GM23338 (cell line): ENCODE measurements around the gene TRHDE. TPM values are rescaled to one million over a fixed set of nuclear protein-coding genes. Genes with fewer than 3 reads are reported as not detected.

Source experiments
- ATAC-seq: fragments of 200-7000 bp; cut with Tn5 transposase; 3 replicates; pipeline ENCODE4 v1.9.1; 2020
- DNase-seq: peaks from one replicate; pipeline ENCODE4 v3.0.0-alpha.2; 2015; ENCODE audit warnings: low spot score
- H2AFZ ChIP-seq: fragments of 200-600 bp; sonication (generic); 2 replicates; pipeline ENCODE4 v1.8.0; 2016; ENCODE audit warnings: antibody characterized with exemption, mild to moderate bottlenecking, moderate library complexity
- H3F3A ChIP-seq: fragments of 200-600 bp; sonication (generic); replicated peaks from 2 replicates; pipeline ENCODE4 v1.8.0; 2017; ENCODE audit warnings: antibody characterized with exemption, mixed run types, low read depth
- H3K27ac ChIP-seq: fragments of 200-600 bp; sonication (generic); 2 replicates; pipeline ENCODE4 v1.6.1; 2016; ENCODE audit warnings: low read depth
- H3K27me3 ChIP-seq: fragments of 200-600 bp; sonication (generic); 2 replicates; pipeline ENCODE4 v1.8.0; 2016; ENCODE audit warnings: mild to moderate bottlenecking, mixed run types, moderate library complexity; ENCODE audit not compliant: insufficient read depth
- H3K36me3 ChIP-seq: fragments of 200-600 bp; sonication (generic); 2 replicates; pipeline ENCODE4 v1.8.0; 2016; ENCODE audit warnings: mild to moderate bottlenecking; ENCODE audit not compliant: insufficient read depth
- H3K4me1 ChIP-seq: fragments of 200-600 bp; sonication (generic); 2 replicates; pipeline ENCODE4 v1.8.0; 2016; ENCODE audit warnings: mild to moderate bottlenecking, moderate library complexity; ENCODE audit not compliant: insufficient read depth
- H3K4me2 ChIP-seq: fragments of 200-600 bp; sonication (generic); 2 replicates; pipeline ENCODE4 v1.7.1; 2017; ENCODE audit warnings: mixed run types
- H3K4me3 ChIP-seq: fragments of 200-600 bp; sonication (generic); 2 replicates; pipeline ENCODE4 v1.6.1; 2016; ENCODE audit warnings: mixed run types
- H3K79me2 ChIP-seq: fragments of 200-600 bp; sonication (generic); replicated peaks from 2 replicates; pipeline ENCODE4 v1.8.0; 2017; ENCODE audit warnings: mild to moderate bottlenecking; ENCODE audit not compliant: insufficient read depth
- H3K9me2 ChIP-seq: fragments of 200-600 bp; sonication (generic); 2 replicates; pipeline ENCODE4 v1.8.0; 2017; ENCODE audit not compliant: insufficient read depth
- H4K20me1 ChIP-seq: fragments of 200-600 bp; sonication (generic); replicated peaks from 2 replicates; pipeline ENCODE4 v1.8.0; 2017; ENCODE audit warnings: mild to moderate bottlenecking; ENCODE audit not compliant: insufficient read depth
- H3K27ac Mint-ChIP-seq: 2 replicates; pipeline ENCODE4 v1.8.0; 2020; ENCODE audit warnings: inconsistent platforms, mild to moderate bottlenecking, moderate library complexity, mixed read lengths
- H3K27me3 Mint-ChIP-seq: 3 replicates; pipeline ENCODE4 v1.8.0; 2022; ENCODE audit warnings: low read depth, mild to moderate bottlenecking, moderate library complexity, mixed read lengths, inconsistent platforms; ENCODE audit not compliant: insufficient read depth, poor library complexity
- H3K36me3 Mint-ChIP-seq: 3 replicates; pipeline ENCODE4 v1.8.0; 2021; ENCODE audit warnings: low read depth, mild to moderate bottlenecking, inconsistent platforms, moderate library complexity, mixed read lengths
- H3K4me1 Mint-ChIP-seq: 3 replicates; pipeline ENCODE4 v1.8.0; 2020; ENCODE audit warnings: mild to moderate bottlenecking, inconsistent platforms, mixed read lengths
- H3K4me3 Mint-ChIP-seq: 3 replicates; pipeline ENCODE4 v1.8.0; 2021; ENCODE audit warnings: moderate library complexity, mild to moderate bottlenecking, inconsistent platforms, mixed read lengths
- H3K9me3 Mint-ChIP-seq: 3 replicates; pipeline ENCODE4 v1.8.0; 2020; ENCODE audit warnings: moderate library complexity, mild to moderate bottlenecking, inconsistent platforms, mixed read lengths
- CREB1 ChIP-seq: fragments of 250-450 bp; sonication (Bioruptor Pico); IDR thresholded peaks from 2 replicates; pipeline ENCODE4 v1.5.0; 2020; ENCODE audit warnings: low read depth, mild to moderate bottlenecking, moderate library complexity
- EZH2 ChIP-seq: fragments of 200-600 bp; sonication (generic); IDR thresholded peaks from one replicate; pipeline ENCODE4 v1.8.0; 2017; ENCODE audit warnings: antibody characterized with exemption, mild to moderate bottlenecking, low read depth; ENCODE audit not compliant: unreplicated experiment
- EZH2phosphoT487 ChIP-seq: fragments of 200-600 bp; sonication (generic); IDR thresholded peaks from one replicate; pipeline ENCODE4 v1.8.1; 2018; ENCODE audit warnings: antibody characterized with exemption; ENCODE audit not compliant: unreplicated experiment
- JUNB ChIP-seq: IDR thresholded peaks from one replicate; pipeline ENCODE4 v1.6.1; 2016; ENCODE audit warnings: antibody characterized with exemption; ENCODE audit not compliant: unreplicated experiment
- POLR2AphosphoS5 ChIP-seq: IDR thresholded peaks from 2 replicates; pipeline ENCODE4 v1.6.1; 2016; ENCODE audit warnings: antibody characterized with exemption, low read depth
- STAT1 ChIP-seq: IDR thresholded peaks from one replicate; pipeline ENCODE4 v1.6.1; 2016; ENCODE audit warnings: antibody characterized with exemption; ENCODE audit not compliant: unreplicated experiment
- ZNF114 ChIP-seq: fragments of 250-450 bp; sonication (Bioruptor Pico); IDR thresholded peaks from 2 replicates; pipeline ENCODE4 v1.5.0; 2020; ENCODE audit warnings: mild to moderate bottlenecking, moderate library complexity
- ZNF331 ChIP-seq: fragments of 250-450 bp; sonication (Bioruptor Pico); IDR thresholded peaks from 2 replicates; pipeline ENCODE4 v1.5.0; 2020; ENCODE audit warnings: low read depth, mild to moderate bottlenecking, moderate library complexity
- polyA plus RNA-seq: library from polyadenylated mRNA; unstranded; fragments of >200 nt; fragmentation: Nextera tagmentation; extraction: Ambion mirVana; gene quantifications from 2 replicates; pipeline ENCODE4 v1.2.1, GENCODE V29; 2016
- total RNA-seq: library from RNA; depleted of rRNA; stranded (reverse); fragments of >200 nt; shearing (Covaris generic); gene quantifications from 2 replicates; pipeline ENCODE4 v1.2.3, GENCODE V29; 2014
- TF ChIP-seq, protein P1 (sequence below), 2 experiments: fragments of 200-600 bp in 1 of 2; sonication (generic) in 1 of 2; conservative IDR thresholded peaks; 2 replicates each; pipeline versions ENCODE4 v1.5.1 to v1.6.1; 2016 to 2017; ENCODE audit warnings: antibody characterized with exemption in 2 of 2, low read depth in 2 of 2, mild to moderate bottlenecking in 2 of 2, moderate library complexity in 1 of 2
- TF ChIP-seq, protein P2 (sequence below): fragments of 250-450 bp; sonication (Bioruptor Pico); IDR thresholded peaks from 2 replicates; pipeline ENCODE4 v1.5.0; 2020; ENCODE audit warnings: mild to moderate bottlenecking, moderate library complexity
- TF ChIP-seq, protein P3 (sequence below): IDR thresholded peaks from 2 replicates; pipeline ENCODE4 v1.6.1; 2016; ENCODE audit warnings: antibody characterized with exemption

TRHDE gene
- total and polyA plus RNA-seq, 2 experiments from 2014 or later: 1.3 to 7.7 TPM

DNA sequence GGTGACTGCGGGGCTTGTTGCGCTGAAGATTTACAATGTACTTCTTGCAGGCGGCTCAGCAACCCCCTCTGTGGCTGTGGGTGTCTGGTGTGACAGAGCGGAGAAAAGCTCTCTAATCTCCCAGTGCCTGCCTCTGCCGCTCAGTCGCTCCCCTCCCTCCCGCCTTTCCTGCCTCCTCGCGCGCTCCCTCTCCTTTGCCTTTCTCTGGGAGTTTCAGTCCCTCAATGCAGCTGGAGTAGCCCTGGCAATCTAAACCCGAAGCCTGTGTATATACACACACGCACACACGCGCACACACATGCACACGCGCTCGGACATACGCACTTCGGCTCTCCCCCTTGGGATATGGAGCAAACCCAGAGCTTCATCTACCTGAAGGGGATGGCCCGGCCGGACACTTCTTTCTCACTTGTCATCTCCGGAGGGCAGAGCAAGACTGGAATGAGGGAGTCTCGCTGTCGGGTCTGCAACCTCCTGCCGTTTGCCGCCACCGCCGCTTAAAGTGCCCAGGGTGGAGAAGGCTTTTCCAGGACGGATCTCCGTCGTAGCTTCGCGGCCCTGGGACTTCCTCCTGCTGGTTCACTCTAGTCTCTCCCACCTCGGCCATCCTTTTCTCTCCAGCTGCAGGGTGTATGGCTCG, 599 bp upstream of the TRHDE start:
- Histone ChIP-seq H3K79me2 (peaks cover 40% of the 10 kb centered on the region), H3K4me3 (peak overlapping the region; percentile 80), H3K9me2 (no peaks in the 10 kb centered on the region), H3K4me2 (peak overlapping the region; percentile 91), H2AFZ (peak overlapping the region; percentile 87), H3K4me1 (peaks cover 50% of the 10 kb centered on the region), H3K27ac (no peak overlapping the region), H3K36me3 (no peaks in the 10 kb centered on the region), H4K20me1 (no peaks in the 10 kb centered on the region), H3K27me3 (peaks cover 38% of the 10 kb centered on the region), H3F3A (no peaks in the 10 kb centered on the region)
- Mint-ChIP-seq H3K4me1 (peaks cover 43% of the 10 kb centered on the region), H3K4me3 (peak overlapping the region; percentile 92), H3K27me3 (peaks cover 34% of the 10 kb centered on the region), H3K9me3 (no peaks in the 10 kb centered on the region), H3K36me3 (no peaks in the 10 kb centered on the region), H3K27ac (peak overlapping the region; percentile 32; the same call in 1 of the 2 replicates)
- ATAC-seq: peak; percentile 62
- peak; percentile 83 for DNase-seq
- TF ChIP-seq, protein P1, sequence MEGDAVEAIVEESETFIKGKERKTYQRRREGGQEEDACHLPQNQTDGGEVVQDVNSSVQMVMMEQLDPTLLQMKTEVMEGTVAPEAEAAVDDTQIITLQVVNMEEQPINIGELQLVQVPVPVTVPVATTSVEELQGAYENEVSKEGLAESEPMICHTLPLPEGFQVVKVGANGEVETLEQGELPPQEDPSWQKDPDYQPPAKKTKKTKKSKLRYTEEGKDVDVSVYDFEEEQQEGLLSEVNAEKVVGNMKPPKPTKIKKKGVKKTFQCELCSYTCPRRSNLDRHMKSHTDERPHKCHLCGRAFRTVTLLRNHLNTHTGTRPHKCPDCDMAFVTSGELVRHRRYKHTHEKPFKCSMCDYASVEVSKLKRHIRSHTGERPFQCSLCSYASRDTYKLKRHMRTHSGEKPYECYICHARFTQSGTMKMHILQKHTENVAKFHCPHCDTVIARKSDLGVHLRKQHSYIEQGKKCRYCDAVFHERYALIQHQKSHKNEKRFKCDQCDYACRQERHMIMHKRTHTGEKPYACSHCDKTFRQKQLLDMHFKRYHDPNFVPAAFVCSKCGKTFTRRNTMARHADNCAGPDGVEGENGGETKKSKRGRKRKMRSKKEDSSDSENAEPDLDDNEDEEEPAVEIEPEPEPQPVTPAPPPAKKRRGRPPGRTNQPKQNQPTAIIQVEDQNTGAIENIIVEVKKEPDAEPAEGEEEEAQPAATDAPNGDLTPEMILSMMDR (conservative IDR thresholded peaks at IDR 0.05; ENCODE audit: low read depth in 2 of 2): peak; percentile 18 to 21; a peak in 2 of 4 replicates
- TF ChIP-seq, protein P2, sequence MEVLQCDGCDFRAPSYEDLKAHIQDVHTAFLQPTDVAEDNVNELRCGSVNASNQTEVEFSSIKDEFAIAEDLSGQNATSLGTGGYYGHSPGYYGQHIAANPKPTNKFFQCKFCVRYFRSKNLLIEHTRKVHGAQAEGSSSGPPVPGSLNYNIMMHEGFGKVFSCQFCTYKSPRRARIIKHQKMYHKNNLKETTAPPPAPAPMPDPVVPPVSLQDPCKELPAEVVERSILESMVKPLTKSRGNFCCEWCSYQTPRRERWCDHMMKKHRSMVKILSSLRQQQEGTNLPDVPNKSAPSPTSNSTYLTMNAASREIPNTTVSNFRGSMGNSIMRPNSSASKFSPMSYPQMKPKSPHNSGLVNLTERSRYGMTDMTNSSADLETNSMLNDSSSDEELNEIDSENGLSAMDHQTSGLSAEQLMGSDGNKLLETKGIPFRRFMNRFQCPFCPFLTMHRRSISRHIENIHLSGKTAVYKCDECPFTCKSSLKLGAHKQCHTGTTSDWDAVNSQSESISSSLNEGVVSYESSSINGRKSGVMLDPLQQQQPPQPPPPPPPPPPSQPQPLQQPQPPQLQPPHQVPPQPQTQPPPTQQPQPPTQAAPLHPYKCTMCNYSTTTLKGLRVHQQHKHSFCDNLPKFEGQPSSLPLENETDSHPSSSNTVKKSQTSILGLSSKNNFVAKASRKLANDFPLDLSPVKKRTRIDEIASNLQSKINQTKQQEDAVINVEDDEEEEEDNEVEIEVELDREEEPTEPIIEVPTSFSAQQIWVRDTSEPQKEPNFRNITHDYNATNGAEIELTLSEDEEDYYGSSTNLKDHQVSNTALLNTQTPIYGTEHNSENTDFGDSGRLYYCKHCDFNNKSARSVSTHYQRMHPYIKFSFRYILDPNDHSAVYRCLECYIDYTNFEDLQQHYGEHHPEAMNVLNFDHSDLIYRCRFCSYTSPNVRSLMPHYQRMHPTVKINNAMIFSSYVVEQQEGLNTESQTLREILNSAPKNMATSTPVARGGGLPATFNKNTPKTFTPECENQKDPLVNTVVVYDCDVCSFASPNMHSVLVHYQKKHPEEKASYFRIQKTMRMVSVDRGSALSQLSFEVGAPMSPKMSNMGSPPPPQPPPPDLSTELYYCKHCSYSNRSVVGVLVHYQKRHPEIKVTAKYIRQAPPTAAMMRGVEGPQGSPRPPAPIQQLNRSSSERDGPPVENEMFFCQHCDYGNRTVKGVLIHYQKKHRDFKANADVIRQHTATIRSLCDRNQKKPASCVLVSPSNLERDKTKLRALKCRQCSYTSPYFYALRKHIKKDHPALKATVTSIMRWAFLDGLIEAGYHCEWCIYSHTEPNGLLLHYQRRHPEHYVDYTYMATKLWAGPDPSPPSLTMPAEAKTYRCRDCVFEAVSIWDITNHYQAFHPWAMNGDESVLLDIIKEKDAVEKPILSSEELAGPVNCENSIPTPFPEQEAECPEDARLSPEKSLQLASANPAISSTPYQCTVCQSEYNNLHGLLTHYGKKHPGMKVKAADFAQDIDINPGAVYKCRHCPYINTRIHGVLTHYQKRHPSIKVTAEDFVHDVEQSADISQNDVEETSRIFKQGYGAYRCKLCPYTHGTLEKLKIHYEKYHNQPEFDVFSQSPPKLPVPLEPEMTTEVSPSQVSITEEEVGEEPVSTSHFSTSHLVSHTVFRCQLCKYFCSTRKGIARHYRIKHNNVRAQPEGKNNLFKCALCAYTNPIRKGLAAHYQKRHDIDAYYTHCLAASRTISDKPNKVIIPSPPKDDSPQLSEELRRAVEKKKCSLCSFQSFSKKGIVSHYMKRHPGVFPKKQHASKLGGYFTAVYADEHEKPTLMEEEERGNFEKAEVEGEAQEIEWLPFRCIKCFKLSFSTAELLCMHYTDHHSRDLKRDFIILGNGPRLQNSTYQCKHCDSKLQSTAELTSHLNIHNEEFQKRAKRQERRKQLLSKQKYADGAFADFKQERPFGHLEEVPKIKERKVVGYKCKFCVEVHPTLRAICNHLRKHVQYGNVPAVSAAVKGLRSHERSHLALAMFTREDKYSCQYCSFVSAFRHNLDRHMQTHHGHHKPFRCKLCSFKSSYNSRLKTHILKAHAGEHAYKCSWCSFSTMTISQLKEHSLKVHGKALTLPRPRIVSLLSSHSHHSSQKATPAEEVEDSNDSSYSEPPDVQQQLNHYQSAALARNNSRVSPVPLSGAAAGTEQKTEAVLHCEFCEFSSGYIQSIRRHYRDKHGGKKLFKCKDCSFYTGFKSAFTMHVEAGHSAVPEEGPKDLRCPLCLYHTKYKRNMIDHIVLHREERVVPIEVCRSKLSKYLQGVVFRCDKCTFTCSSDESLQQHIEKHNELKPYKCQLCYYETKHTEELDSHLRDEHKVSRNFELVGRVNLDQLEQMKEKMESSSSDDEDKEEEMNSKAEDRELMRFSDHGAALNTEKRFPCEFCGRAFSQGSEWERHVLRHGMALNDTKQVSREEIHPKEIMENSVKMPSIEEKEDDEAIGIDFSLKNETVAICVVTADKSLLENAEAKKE (CRISPR knock-in tag): no peak
- TF ChIP-seq, protein P3, sequence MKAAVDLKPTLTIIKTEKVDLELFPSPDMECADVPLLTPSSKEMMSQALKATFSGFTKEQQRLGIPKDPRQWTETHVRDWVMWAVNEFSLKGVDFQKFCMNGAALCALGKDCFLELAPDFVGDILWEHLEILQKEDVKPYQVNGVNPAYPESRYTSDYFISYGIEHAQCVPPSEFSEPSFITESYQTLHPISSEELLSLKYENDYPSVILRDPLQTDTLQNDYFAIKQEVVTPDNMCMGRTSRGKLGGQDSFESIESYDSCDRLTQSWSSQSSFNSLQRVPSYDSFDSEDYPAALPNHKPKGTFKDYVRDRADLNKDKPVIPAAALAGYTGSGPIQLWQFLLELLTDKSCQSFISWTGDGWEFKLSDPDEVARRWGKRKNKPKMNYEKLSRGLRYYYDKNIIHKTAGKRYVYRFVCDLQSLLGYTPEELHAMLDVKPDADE: no peak
- TF ChIP-seq STAT1 (no peak), EZH2 (peak; percentile 54), POLR2AphosphoS5 (no peak; the same call in 1 of the 2 replicates), ZNF331 (no peak), ZNF114 (CRISPR knock-in tag) (no peak), JUNB (no peak), EZH2phosphoT487 (no peak), CREB1 (CRISPR knock-in tag) (no peak)
